A549 (cell line): ENCODE results near the gene FAM47E. TPM values are rescaled to one million over a fixed set of nuclear protein-coding genes. Genes with fewer than 3 reads are reported as not detected.

Experiments
- ATAC-seq, 2 experiments: fragments of 200-7000 bp in 1 of 2; fragments of >200 bp in 1 of 2; cut with Nextera tagmentation in 1 of 2; cut with Tn5 transposase in 1 of 2; 3 replicates each; pipeline versions ENCODE4 v1.8.0 to v1.9.1; 2018 to 2020; ENCODE audit warnings: mild to moderate bottlenecking in 1 of 2, moderate library complexity in 1 of 2
- CTCF ChIA-PET: fragments of 300-600 bp; sonication (Branson Sonifier 250); formaldehyde crosslinking; extraction: SDS; loops from one replicate; lab custom pipeline; 2021; ENCODE audit warnings: antibody characterized with exemption, inconsistent platforms; lab: Yijun Ruan, JAX
- POLR2A ChIA-PET: fragments of 350-600 bp; formaldehyde crosslinking; extraction: SDS; loops from one replicate; lab custom pipeline; 2021; ENCODE audit warnings: antibody characterized with exemption, inconsistent platforms; lab: Yijun Ruan, JAX
- DNase-seq, 2 experiments: peaks; one replicate each; pipeline versions ENCODE4 v3.0.0 to v3.0.0-alpha.2; 2011 to 2016; ENCODE audit warnings: low read depth in 1 of 2, low spot score in 1 of 2
- FAIRE-seq: peaks from 2 replicates; lab custom pipeline; 2011; peaks lifted over from hg19 to GRCh38; lab: Jason Lieb, UNC
- H3K27ac ChIP-seq, 2 experiments: fragments of >200 bp; sonication (Bioruptor Twin); formaldehyde crosslinking; 3 replicates each; pipeline ENCODE4 v1.5.1; 2016 to 2017
- H3K4me1 ChIP-seq: fragments of >200 bp; sonication (Bioruptor Twin); formaldehyde crosslinking; 3 replicates; pipeline ENCODE4 v1.6.1; 2016
- H3K4me2 ChIP-seq: fragments of >200 bp; sonication (Bioruptor Twin); formaldehyde crosslinking; 3 replicates; pipeline ENCODE4 v1.6.1; 2016
- H3K4me3 ChIP-seq: fragments of >200 bp; sonication (Bioruptor Twin); formaldehyde crosslinking; 3 replicates; pipeline ENCODE4 v1.5.1; 2016
- H3K9me3 ChIP-seq: fragments of >200 bp; sonication (Bioruptor Twin); formaldehyde crosslinking; 3 replicates; pipeline ENCODE4 v1.6.1; 2016
- BHLHE40 ChIP-seq: IDR thresholded peaks from 2 replicates; pipeline ENCODE4 v1.6.1; 2012; ENCODE audit warnings: low read depth, low read length, inconsistent platforms
- CEBPB ChIP-seq, 2 experiments: fragments of >200 bp in 1 of 2; sonication (Bioruptor Twin) in 1 of 2; formaldehyde crosslinking in 1 of 2; IDR thresholded peaks; 2 replicates each; pipeline ENCODE4 v1.6.1; 2012 to 2016
- EHMT2 ChIP-seq: fragments of 200-600 bp; sonication (generic); IDR thresholded peaks from 2 replicates; pipeline ENCODE4 v1.6.1; 2016; ENCODE audit warnings: antibody characterized with exemption, low read depth, mild to moderate bottlenecking, moderate library complexity
- FOXS1 ChIP-seq: fragments of 250-450 bp; sonication (Bioruptor Pico); IDR thresholded peaks from 2 replicates; pipeline ENCODE4 v1.5.0; 2020; ENCODE audit warnings: mild to moderate bottlenecking, moderate library complexity
- GATA3 ChIP-seq: IDR thresholded peaks from 2 replicates; pipeline ENCODE4 v1.6.1; 2012; ENCODE audit warnings: borderline replicate concordance
- HEYL ChIP-seq: fragments of 250-450 bp; sonication (Bioruptor Pico); IDR thresholded peaks from 2 replicates; pipeline ENCODE4 v1.8.0; 2021; ENCODE audit warnings: mild to moderate bottlenecking, moderate library complexity
- JUNB ChIP-seq: fragments of >200 bp; sonication (Bioruptor Twin); formaldehyde crosslinking; IDR thresholded peaks from 2 replicates; pipeline ENCODE4 v1.6.1; 2016
- KDM1A ChIP-seq: fragments of 200-600 bp; sonication (generic); IDR thresholded peaks from 2 replicates; pipeline ENCODE4 v1.6.1; 2016; ENCODE audit warnings: low read depth, mild to moderate bottlenecking
- MAZ ChIP-seq: fragments of 150-350 bp; IDR thresholded peaks from 2 replicates; pipeline ENCODE4 v1.6.1; 2014; ENCODE audit warnings: antibody characterized with exemption, low read depth, low read length, borderline replicate concordance
- MYC ChIP-seq: IDR thresholded peaks from 2 replicates; pipeline ENCODE4 v1.6.1; 2012; ENCODE audit warnings: mild to moderate bottlenecking, inconsistent platforms, low read length, improper control_type of control experiment, borderline replicate concordance
- NR3C1 ChIP-seq: fragments of >200 bp; sonication (Bioruptor Twin); formaldehyde crosslinking; IDR thresholded peaks from 3 replicates; pipeline ENCODE4 v1.6.1; 2017
- PHF8 ChIP-seq: fragments of 200-600 bp; sonication (generic); IDR thresholded peaks from 2 replicates; pipeline ENCODE4 v1.6.1; 2016; ENCODE audit warnings: low read depth, mild to moderate bottlenecking, antibody characterized with exemption, moderate library complexity, borderline replicate concordance
- POLR2A ChIP-seq: IDR thresholded peaks from 2 replicates; pipeline ENCODE4 v1.6.1; 2012; ENCODE audit warnings: mild to moderate bottlenecking, low read length
- RCOR1 ChIP-seq: fragments of 150-350 bp; IDR thresholded peaks from 2 replicates; pipeline ENCODE4 v1.6.1; 2014; ENCODE audit warnings: antibody characterized with exemption, low read length, low read depth
- ZC3H11A ChIP-seq: fragments of 450-650 bp; IDR thresholded peaks from 2 replicates; pipeline ENCODE4 v1.6.1; 2014; ENCODE audit warnings: antibody characterized with exemption, mild to moderate bottlenecking
- ZNF302 ChIP-seq: fragments of 250-450 bp; sonication (Bioruptor Pico); IDR thresholded peaks from 2 replicates; pipeline ENCODE4 v1.9.0; 2021; ENCODE audit warnings: inconsistent platforms, mild to moderate bottlenecking, moderate library complexity
- WGBS: methylation state at CpG from one replicate; pipeline ENCODE4 v1.1.6; 2017; ENCODE audit errors: missing lambda C conversion rate; 5-methylcytosine and 5-hydroxymethylcytosine counted together
- polyA plus RNA-seq, 4 experiments: library from polyadenylated mRNA; depleted of rRNA in 3 of 4; stranded (reverse); fragments of >200 nt; fragmentation: RNase III in 1 of 4; extraction: RNeasy Plus Mini Kit Qiagen cat#74134 plus additional on column Dnase treatment in 1 of 4; gene quantifications; 2 replicates in 3 of 4; 3 replicates in 1 of 4; pipeline ENCODE4 v1.2.3, GENCODE V29; 2011 to 2017
- TF ChIP-seq, protein P1 (sequence below): fragments of 150-350 bp; IDR thresholded peaks from 2 replicates; pipeline ENCODE4 v1.6.1; 2014; ENCODE audit warnings: low read depth, mild to moderate bottlenecking, low read length
- TF ChIP-seq, protein P2 (sequence below): fragments of 200-600 bp; sonication (generic); IDR thresholded peaks from 2 replicates; pipeline ENCODE4 v1.6.1; 2016; ENCODE audit warnings: antibody characterized with exemption, mild to moderate bottlenecking, moderate library complexity
- TF ChIP-seq, protein P3 (sequence below): IDR thresholded peaks from 2 replicates; pipeline ENCODE4 v1.6.1; 2012
- TF ChIP-seq, protein P4 (sequence below): fragments of >200 bp; sonication (Bioruptor Twin); formaldehyde crosslinking; IDR thresholded peaks from 2 replicates; pipeline ENCODE4 v1.6.1; 2016
- TF ChIP-seq, protein P5 (sequence below): fragments of 250-450 bp; sonication (Bioruptor Pico); IDR thresholded peaks from 2 replicates; pipeline ENCODE4 v1.5.0; 2020; ENCODE audit warnings: low read depth, mild to moderate bottlenecking, moderate library complexity
- TF ChIP-seq, protein P6 (sequence below): IDR thresholded peaks from 2 replicates; pipeline ENCODE4 v1.6.1; 2012; ENCODE audit warnings: low read depth, borderline replicate concordance

FAM47E gene
- polyA plus RNA-seq, 2 of the 4 experiments (the other 2 are of a cell fraction) = 0.23 to 0.85 TPM

DNA sequence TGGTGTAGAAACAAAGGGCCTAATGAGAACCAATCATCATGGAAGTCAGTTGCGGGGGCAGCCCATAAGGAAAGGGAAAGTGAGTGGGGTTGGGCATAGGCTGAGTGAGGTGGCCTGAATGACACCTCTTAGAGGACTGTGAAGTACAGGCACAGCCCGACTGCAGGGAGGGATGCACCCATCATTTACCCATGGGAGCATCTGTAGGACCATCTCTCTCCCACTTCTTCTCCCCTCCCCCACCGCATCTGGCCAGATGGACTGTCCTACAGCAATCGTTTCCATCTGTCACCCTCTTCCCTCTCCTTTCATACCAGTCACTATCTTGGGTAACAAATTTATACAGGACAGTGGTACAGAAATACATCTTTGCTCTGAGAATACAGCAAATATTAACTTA, 59.2 kb downstream of the FAM47E start (continued):
- TF ChIP-seq, protein P1, sequence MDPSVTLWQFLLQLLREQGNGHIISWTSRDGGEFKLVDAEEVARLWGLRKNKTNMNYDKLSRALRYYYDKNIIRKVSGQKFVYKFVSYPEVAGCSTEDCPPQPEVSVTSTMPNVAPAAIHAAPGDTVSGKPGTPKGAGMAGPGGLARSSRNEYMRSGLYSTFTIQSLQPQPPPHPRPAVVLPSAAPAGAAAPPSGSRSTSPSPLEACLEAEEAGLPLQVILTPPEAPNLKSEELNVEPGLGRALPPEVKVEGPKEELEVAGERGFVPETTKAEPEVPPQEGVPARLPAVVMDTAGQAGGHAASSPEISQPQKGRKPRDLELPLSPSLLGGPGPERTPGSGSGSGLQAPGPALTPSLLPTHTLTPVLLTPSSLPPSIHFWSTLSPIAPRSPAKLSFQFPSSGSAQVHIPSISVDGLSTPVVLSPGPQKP = no peak

DNA sequence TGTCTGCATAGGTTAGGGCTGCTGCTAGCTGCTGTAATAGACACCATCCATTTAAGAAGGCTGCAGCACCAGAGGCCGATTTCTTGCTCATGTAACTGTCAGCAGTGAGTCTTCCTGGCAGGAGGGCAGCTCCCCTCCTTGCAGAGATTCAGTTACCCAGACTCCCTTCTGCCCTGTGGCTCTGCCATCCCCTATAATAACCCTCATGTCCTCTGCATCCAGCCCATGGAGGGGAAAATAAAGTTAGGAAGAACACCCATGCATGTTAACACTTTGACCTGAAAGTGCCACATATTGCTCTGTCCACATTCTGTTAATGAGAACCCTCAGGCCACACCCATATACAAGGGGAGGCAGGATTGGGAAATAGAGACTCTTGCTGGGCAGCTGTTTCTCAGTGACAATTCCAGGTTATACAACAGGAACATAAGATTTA, 60.4 kb downstream of the FAM47E start:
- no peak overlapping the region for H3K4me3 ChIP-seq
- H3K4me2 ChIP-seq = no peak overlapping the region
- FAIRE-seq (no peak), ATAC-seq (no peak), DNase-seq (no peak)
- CTCF ChIA-PET = no interaction called here
- H3K27ac ChIP-seq = no peak overlapping the region
- 0% methylated on average over 1 of the region's 1 CpG for WGBS
- 0 out of 3 replicates have a peak, but pooled peaks cover 3% of the 10 kb centered on the region for H3K4me1 ChIP-seq
- H3K9me3 ChIP-seq = no peaks in the 10 kb centered on the region
- POLR2A ChIA-PET = no interaction called here
- TF ChIP-seq JUNB (no peak), EHMT2 (no peak), GATA3 (no peak), KDM1A (no peak), POLR2A (no peak), NR3C1 (no peak), PHF8 (no peak)
- TF ChIP-seq, protein P2, sequence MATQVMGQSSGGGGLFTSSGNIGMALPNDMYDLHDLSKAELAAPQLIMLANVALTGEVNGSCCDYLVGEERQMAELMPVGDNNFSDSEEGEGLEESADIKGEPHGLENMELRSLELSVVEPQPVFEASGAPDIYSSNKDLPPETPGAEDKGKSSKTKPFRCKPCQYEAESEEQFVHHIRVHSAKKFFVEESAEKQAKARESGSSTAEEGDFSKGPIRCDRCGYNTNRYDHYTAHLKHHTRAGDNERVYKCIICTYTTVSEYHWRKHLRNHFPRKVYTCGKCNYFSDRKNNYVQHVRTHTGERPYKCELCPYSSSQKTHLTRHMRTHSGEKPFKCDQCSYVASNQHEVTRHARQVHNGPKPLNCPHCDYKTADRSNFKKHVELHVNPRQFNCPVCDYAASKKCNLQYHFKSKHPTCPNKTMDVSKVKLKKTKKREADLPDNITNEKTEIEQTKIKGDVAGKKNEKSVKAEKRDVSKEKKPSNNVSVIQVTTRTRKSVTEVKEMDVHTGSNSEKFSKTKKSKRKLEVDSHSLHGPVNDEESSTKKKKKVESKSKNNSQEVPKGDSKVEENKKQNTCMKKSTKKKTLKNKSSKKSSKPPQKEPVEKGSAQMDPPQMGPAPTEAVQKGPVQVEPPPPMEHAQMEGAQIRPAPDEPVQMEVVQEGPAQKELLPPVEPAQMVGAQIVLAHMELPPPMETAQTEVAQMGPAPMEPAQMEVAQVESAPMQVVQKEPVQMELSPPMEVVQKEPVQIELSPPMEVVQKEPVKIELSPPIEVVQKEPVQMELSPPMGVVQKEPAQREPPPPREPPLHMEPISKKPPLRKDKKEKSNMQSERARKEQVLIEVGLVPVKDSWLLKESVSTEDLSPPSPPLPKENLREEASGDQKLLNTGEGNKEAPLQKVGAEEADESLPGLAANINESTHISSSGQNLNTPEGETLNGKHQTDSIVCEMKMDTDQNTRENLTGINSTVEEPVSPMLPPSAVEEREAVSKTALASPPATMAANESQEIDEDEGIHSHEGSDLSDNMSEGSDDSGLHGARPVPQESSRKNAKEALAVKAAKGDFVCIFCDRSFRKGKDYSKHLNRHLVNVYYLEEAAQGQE = no peak

DNA sequence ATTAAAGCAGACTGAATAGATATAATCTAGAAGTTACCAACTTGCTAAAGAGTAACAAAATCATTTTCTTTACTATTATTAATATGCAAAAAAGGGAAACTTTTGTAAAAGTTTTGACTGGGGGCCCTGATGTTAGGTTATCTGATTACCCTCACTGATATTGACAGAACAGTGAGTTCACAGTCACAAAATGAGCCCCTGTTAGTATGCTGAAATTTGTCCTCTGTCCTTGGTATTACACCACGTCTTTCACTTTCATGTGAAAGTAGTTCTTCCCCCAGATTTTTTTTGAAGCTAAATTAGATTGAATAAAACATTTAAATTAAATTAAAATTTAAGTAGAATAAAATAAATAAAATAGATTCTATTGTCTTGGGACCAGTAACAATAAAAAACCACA, 60.9 kb downstream of the FAM47E start:
- 27% methylated on average over 1 of the region's 1 CpG for WGBS
- TF ChIP-seq FOXS1 (CRISPR knock-in tag) = no peak
- TF ChIP-seq, protein P3, sequence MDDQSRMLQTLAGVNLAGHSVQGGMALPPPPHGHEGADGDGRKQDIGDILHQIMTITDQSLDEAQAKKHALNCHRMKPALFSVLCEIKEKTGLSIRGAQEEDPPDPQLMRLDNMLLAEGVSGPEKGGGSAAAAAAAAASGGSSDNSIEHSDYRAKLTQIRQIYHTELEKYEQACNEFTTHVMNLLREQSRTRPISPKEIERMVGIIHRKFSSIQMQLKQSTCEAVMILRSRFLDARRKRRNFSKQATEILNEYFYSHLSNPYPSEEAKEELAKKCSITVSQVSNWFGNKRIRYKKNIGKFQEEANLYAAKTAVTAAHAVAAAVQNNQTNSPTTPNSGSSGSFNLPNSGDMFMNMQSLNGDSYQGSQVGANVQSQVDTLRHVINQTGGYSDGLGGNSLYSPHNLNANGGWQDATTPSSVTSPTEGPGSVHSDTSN = no peak
- TF ChIP-seq MYC = no peak
- no peak for TF ChIP-seq MAZ
- no peak for TF ChIP-seq BHLHE40
- TF ChIP-seq RCOR1 = no peak
- TF ChIP-seq, protein P4, sequence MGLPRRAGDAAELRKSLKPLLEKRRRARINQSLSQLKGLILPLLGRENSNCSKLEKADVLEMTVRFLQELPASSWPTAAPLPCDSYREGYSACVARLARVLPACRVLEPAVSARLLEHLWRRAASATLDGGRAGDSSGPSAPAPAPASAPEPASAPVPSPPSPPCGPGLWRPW = no peak
- TF ChIP-seq, protein P5, sequence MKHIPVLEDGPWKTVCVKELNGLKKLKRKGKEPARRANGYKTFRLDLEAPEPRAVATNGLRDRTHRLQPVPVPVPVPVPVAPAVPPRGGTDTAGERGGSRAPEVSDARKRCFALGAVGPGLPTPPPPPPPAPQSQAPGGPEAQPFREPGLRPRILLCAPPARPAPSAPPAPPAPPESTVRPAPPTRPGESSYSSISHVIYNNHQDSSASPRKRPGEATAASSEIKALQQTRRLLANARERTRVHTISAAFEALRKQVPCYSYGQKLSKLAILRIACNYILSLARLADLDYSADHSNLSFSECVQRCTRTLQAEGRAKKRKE (CRISPR knock-in tag) = no peak
- TF ChIP-seq CEBPB (IDR thresholded peaks at IDR 0.05) = no peak
- TF ChIP-seq ZNF302 (CRISPR knock-in tag) = no peak
- no peak for TF ChIP-seq NR3C1
- no peak for TF ChIP-seq HEYL (CRISPR knock-in tag)
- TF ChIP-seq, protein P6, sequence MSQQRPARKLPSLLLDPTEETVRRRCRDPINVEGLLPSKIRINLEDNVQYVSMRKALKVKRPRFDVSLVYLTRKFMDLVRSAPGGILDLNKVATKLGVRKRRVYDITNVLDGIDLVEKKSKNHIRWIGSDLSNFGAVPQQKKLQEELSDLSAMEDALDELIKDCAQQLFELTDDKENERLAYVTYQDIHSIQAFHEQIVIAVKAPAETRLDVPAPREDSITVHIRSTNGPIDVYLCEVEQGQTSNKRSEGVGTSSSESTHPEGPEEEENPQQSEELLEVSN = no peak
- no peak for TF ChIP-seq ZC3H11A
- FAIRE-seq = no peak
- Histone ChIP-seq H3K4me1 (0 out of 3 replicates have a peak, but pooled peaks cover 3% of the 10 kb centered on the region), H3K9me3 (no peaks in the 10 kb centered on the region), H3K4me3 (no peak overlapping the region), H3K27ac (no peak overlapping the region), H3K4me2 (no peak overlapping the region)
- ATAC-seq = no peak
- POLR2A ChIA-PET = no interaction called here
- CTCF ChIA-PET = no interaction called here
- no peak for DNase-seq
